NCI-H2081 (cell line): Measurements from ENCODE around the gene AMELY.
"Not testable (repeated sequence)": the region's sequence is repeated elsewhere in the genome, so short reads cannot be mapped to it uniquely, and the experiment has no call there.

Source experiments
- DNase-seq, 2 experiments: peaks; one replicate each; lab custom pipeline; 2025; lab: John Stamatoyannopoulos, UW

AMELY gene, protein sequence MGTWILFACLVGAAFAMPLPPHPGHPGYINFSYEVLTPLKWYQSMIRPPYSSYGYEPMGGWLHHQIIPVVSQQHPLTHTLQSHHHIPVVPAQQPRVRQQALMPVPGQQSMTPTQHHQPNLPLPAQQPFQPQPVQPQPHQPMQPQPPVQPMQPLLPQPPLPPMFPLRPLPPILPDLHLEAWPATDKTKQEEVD

DNA sequence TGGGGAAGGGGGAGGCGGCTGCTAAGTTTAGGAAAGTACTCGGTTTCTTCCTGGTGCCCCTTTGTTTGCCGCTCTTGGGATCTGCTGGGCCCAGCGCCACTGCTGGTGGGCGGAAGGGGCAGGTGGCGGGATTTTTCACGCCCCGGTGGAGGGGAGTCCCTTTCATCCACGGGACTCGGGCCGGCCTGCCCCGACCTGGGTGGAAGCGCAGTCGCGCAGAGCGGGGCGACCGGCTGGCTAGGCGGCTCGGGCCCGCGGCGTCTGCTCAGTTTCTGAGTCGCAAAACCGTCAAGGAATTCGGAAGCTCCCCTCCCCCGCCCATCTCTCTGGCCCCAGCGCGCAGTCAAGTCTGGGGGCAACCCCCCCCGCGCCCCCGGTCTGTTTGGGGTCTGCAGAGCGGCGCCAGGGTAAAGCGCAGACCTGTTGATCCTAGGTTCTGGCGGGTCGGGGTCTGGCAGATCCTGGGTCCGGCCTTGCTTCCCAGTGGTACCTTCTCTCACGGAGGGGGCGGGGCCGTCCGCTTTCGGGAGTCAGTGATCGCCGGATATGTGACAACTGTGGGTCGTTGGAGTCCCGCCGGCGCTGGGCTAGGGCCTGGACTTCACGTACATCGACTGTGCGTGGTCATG, at the start of gene AMELY:
AMELY (minus strand) TSS at position 500 of the 629 bp plus-strand sequence. CDS start 39,144 bp downstream, outside the sequence.
- no peak for DNase-seq

DNA sequence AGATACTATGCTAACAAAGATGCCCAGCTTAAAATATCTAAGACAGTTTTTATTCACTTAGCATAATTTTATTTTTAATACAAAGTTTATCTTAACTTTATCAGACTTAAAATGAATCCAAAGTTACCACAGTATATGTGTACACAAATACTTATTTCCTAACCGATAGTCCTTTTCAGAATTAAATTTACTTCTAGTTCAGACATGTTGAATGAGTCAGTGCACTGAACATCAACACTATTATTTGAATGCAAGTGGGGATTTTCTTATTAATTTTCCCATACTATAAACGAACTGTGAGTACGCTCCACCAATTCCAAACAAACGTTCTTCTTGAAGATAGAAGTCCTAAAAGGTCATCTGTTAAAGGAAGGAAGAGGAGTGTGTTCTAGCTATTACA, 38.4 kb upstream of the AMELY start:
- no peak for DNase-seq

DNA sequence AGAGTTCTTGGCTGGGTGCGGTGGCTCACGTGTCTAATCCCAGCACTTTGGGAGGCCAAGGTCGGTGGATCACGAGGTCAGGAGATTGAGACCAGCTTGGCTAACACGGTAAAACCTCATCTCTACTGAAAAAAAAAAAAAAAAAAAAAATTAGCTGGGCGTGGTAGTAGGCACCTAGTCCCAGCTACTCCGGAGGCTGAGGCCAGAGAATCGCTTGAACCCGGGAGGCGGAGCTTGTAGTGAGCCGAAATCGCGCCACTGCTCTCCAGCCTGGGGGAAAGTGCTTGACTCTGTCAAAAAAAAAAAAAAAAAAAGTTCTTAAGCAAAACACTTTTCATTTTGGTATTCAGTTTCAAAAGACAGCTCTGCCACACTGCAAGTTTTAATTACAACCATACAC, 36.8 kb upstream of the AMELY start:
- no peak for DNase-seq

DNA sequence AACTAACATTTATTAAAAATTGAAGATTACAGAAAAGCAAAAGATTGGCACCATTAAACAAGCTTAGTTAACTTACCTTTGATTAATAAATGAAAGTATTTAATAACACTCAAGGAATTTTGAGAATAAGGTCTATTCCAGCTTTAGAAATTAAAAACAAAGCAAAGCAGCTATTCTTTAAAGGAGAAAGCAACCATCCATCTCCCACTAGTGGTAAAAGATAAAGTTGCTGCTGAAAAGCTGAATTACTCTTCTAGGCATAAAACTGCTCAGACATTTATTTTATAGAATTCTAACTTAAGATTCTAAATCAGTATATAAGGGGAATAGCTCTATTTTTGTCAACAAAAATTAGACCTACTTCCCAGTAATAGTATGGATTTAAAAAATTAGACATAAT, 36.1 kb upstream of the AMELY start:
- DNase-seq = no peak

DNA sequence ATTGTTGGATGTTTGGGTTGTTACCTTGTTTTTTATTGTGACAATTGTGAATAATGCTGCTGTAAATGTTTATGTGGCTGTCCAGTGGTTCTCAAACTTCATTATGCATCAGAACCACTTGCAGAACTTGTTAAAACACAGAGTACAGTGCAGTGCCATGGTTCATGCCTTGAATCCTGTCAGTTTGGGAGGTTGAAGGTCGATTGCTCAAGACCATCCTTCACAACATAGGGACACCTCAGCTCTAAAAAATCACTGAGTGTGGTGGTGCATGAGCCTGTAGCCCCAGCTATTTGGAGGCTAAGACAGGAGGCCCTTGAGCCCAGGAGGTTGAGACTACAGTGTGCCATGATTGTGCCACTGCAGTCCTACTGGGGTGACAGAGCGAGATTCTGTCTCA, 23.9 kb upstream of the AMELY start:
- DNase-seq = no peak

DNA sequence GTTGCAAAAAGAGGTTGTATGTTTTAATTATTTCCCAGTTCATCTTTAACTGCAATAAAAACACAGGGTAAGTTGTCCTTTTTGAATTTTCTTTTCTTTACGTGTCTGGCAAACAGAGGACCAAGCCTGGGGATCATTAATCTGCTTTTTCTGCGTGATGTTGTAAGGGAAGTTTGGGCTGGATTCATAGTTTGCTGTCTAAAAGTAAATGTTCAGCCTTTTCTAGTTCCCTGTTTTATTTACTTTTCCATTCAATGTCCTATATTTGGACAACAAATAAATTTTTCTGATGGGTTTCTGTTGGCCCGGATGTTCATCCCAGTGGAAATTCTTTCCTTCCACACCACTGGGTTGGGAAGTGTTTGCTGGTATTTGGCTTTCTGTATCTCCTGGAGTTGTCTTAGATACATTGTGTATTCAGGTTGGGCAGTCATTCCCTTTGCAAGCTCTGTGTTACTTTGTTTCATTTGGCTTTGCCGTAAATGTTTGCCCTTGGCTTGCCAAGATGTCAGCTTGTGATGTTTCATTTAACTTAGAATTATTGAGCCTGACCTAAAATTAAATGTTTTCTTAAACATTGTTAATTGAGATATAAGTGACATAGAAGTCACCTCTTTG, 20.3 kb upstream of the AMELY start:
- DNase-seq = no peak

DNA sequence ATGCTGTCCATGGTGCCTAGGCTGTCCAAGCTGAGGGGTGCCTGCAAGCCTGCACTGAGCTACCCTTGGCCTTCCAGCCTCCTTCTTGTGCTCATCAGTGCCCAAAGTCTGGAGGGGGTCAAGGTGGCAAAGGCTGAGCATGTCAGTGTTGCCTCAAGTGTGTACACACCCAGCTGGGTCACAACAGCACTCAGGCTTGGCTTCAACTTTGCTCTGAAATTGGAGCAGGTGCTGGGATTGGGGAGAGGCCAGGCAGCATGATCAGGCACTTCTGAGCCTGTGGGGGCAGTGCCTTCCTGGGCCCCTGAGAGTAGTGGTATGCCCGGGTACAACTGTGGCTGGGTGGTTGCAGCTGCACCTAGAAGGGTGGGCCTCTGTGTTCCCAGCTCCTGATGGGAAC, 17.7 kb upstream of the AMELY start:
- DNase-seq = no peak

DNA sequence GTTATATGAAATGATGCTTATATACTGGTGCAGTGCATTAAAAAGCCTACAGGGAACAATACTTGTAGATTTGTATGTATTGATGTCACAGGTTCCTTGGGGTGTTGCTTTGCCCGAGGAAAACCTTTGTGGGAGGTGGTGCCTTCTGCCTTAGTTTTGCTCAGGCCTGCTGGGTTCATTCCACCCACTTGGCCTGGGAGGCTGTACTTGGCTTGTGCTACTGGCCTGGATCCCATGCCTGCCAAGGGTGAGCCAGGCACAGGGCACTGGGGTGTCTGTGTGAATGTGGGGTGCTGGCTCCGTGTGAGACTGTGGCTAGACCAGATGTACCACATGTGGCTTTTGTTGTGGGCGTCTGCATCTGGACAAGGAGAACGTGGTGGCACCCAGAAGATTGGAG, 16.7 kb upstream of the AMELY start:
- DNase-seq = no peak

DNA sequence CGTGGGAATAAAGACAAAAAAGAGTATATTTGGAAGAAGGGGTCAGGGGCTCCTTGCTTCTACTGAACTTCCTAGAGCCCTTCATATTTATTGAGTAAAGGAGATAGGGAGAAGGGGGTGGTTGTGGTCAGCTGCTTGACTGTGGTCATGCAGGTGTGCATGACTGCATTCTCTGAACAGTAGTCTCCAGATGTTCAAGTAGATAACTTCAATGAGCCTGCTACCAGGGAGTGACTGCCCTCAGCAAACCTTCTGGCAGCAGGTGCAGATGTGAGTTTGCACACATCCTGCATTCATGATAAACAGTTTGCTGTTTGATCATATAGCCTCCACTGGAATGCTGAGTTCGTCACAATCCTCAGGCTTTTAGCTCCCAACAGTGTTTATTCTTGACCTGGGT, 9.5 kb upstream of the AMELY start:
- DNase-seq = no peak

DNA sequence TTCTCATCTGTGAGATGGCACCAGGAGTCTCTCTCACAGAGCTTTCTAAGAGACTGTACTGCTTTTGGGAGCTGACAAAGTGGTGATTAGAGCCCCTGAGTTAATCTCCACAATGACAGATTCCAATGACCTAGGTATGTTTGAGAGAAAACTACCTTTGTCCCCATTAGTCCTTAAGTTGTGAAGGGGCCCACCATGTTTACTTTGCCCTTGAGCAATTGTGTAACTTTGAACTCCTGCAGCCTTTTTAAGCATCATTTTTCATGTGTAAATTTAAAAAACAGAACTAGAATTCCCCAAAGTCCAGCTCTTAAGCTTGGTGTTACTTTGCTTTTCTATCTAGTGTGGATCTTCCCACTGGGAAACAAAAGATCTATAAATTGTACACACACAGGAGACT, 1.8 kb upstream of the AMELY start:
- DNase-seq = no peak

DNA sequence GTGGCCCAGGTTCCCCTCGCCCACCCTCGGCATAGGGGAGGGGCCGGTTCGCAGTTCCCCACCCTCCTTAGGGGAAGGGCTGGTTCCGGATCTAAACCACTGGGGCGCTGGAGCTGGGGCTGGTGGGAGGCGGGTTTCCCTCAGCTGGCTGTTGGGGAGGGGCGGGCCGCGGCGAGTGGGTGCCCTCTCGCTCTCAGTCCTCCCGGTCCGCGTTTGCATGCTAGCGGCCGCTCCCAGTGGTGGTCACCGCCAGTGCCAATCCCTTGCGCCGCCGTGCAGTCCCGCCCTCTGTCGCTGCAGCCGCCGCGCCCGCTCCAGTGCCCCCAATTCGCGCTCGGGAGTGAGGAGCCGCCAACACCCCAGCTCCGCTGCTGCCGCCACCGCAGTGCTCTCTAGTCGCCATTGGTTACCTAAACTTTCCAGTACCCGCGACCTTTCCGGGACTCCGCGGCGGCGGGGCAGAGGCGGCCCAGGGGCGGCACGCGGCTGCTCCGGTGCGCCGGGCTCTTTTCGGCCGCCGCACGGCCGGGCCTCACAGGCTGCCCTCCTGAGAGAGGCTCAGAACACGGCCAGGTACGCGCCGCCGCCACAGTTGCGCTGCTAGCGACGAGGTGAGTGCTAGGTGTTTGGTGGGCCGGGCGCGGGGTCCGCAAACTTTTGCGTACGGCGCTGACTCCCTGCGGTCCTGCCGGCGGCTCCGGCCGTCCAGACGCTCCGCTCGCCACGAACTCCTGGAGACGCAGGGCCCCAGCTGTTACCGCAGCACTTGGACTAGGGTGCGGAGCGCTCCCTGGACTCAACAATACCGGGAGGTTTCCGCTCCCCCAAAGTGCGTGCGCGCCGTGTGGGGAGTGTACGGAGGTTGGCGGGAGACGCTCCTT, 940 bp downstream of the AMELY start, which contains the start of gene TBL1Y:
TBL1Y (plus strand) TSS at position 326 of the 881 bp plus-strand sequence. CDS start 114,388 bp downstream, outside the sequence.
- DNase-seq = no peak

DNA sequence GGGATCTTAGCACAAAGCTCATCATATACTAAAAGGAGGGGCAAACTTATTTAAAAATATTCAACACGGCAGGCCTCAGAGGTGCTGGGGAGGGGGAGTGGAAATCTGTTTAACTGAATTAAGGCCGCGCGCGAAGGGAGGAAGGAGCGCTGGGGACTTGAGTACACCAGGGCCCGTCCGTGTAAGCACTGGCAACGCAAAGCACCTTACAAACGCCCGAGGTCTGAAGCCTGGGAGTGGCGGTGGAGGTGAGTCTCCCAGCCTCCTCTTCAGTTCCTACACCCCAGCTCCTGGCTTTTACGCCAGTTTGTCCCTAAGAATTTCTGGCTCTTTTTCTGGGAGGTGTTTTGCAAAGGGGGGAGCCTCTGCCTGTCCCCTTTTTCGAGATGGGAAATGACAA, 1.7 kb downstream of the AMELY start:
- no peak for DNase-seq

DNA sequence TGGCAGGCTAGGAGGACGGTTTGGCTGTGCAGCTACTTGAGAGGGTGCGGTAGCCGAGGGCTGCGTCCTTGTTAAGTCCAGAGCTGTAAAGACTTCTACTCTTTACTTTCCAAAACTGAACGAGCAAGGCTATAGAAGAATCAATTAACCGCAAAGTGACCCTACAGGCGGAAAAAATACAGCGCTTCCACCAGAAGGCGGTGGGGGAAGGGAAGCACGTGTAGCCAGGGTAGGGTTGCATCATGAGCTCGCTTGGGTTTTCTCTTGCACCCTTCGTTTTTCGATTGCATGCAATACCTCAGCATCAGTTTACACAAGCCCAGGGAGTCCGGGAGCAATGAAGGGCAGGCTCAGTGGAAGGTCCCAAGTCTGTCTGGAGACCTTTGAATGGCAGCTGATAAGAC, 2.4 kb downstream of the AMELY start:
- DNase-seq = no peak

DNA sequence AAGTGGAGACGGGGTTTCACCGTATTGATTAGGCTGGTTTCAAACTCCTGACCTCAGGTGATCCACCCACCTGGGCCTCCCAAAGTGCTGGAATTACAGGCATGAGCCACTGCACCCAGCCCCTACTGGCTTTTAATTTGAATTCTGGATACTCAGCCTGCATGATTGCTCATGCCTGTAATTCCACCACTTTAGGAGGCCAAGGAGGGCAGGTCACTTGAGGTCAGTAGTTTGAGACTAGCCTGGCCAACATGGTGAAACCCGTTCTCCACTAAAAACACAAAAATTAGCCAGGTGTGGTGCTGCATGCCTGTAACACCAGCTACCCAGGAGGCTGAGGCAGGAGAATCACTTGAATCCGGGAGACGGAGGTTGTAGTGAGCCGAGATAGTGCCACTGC, 3.5 kb downstream of the AMELY start:
- not testable (repeated sequence) for DNase-seq

DNA sequence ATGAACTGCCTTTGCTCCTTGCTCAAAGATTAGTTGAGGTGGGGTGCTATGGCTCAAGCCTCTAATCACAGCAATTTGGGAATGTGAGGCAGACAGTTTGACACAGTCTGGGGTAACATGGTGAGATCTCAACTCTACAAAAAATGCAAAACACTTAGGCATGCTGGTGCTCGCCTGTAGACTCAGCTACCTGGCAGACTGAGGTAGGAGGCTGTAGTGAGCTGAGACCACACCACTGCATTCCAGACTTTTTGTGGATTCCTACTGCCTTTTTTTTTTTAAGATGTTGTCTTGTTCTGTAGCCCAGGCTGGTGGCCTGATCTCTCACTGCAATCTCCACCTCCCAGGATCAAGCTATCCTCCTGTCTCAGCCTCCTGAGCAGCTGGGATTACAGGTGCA, 4.0 kb downstream of the AMELY start:
- no peak for DNase-seq

DNA sequence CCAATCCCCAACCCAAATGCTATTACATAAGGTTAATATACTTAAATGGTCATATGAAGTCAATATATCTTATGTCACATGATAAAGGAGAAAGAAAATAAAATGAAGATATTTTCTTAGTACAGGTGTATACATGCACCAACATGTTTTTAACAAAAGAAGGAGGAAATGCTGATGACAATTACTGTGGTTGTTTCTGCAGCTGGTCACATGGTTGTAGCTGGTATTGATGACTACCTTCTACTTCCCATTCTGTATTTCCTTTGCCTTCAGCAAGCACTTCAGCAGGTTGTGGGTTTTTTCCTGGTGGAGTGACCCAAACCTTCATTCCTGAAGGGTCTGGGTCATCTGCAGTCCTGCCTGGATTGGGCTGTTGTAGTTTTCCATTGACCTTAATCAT, 9.4 kb downstream of the AMELY start:
- not testable (repeated sequence) for DNase-seq

DNA sequence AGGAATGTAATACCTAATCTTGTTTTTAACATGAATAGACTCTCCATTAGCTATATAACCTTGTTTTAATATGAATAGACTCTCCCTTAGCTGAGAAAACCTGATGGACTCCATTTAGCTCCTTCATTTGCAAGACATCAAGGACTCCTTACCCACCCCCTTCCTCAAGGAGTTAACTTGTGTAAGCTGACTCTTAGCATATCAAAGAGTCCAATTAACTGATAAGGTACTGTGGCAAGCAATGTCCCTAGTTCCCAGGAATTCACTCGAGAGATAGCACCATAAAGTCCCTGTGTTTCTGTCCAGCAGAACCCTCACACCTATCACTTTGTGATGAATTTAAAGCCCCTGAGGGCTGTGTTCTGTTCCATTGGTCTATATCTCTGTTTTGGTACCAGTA, 16.3 kb downstream of the AMELY start:
- no peak for DNase-seq

DNA sequence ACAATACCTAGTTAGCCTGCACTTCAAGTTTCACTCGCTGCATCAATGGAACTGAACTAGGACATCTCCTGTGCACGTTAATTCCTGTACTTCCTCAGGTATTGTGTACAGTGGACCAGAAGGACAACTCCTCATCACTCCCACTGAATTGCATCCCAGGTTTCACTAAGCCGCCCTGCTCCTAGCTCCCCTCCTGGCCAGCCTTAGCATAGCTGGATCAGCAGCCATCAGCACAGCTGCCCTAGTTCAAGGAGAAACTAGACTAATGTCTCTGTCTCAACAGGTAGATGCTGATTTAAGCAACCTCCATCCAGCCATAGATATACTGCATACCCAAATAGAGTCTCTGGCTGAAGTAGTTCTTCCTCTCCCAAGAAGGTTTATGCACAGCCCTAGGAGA, 17.1 kb downstream of the AMELY start:
- DNase-seq = no peak

DNA sequence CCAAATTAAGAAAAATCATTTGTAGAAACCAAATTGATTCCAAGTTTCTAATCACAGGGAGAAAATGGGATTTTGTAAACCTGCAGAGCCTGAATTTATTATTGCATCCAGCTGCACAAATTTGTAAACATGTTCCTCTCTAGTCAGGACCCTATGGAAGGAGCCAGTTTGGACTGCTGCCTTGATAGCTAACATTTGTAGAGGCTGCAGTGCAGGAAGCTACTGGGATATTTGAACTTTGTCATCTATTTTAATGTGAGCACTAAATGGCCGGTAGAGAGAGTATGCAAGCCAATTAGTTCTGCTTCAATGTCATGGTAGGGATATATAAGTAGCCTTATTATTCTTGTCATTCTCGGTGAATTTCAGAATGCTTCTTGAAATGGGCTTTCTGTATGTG, 62.2 kb downstream of the AMELY start:
- no peak for DNase-seq

DNA sequence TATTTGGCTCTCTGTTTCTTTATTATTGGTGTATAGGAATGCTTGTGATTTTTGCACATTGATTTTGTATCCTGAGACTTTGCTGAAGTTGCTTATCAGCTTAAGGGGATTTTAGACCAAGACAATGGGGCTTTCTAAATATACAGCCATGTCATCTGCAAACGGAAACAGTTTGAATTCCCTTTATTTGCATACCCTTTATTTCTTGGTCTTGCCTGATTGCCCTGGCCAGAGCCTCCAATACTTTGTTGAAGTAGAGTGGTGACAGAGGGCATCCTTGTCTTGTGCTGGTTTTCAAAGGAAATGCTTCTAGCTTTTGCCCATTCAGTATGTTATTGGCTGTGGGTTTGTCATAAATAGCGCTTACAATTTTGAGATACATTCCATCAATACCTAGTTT, 68.9 kb downstream of the AMELY start:
- not testable (repeated sequence) for DNase-seq
